Measurements from ENCODE around the gene GSTM3. TPM values are rescaled to one million over a fixed set of nuclear protein-coding genes. Genes with fewer than 3 reads are reported as not detected.

Gene GSTM3
- total and polyA plus RNA-seq, 2 of the 13 experiments (the other 11 are each of a cell fraction or from before 2014, with no cell fraction given) = 127 to 142 TPM

GRCh38 chr1:109773203-109773899 lies 32.5 kb upstream of the GSTM3 start (continued):
- TF ChIP-seq ZNF574 (CRISPR knock-in tag; IDR thresholded peaks at IDR 0.05) = no peak
- no peak for TF ChIP-seq ZNF564 (CRISPR knock-in tag; IDR thresholded peaks at IDR 0.05)
- no peak for TF ChIP-seq CC2D1A (CRISPR knock-in tag; IDR thresholded peaks at IDR 0.05)
- TF ChIP-seq KLF13 (CRISPR knock-in tag; IDR thresholded peaks at IDR 0.05) = no peak
- no peak for TF ChIP-seq JUN (CRISPR knock-in tag; IDR thresholded peaks at IDR 0.05)
- no peak for TF ChIP-seq ZFP91 (CRISPR knock-in tag; IDR thresholded peaks at IDR 0.05; ENCODE audit: borderline replicate concordance)
- TF ChIP-seq PATZ1 (CRISPR knock-in tag; IDR thresholded peaks at IDR 0.05) = no peak
- no peak for TF ChIP-seq ZNF547 (CRISPR knock-in tag; IDR thresholded peaks at IDR 0.05)
- no peak for TF ChIP-seq PCBP2 (optimal IDR thresholded peaks at IDR 0.05; ENCODE audit: low read depth, low read length, poor library complexity, severe bottlenecking)
- no peak for TF ChIP-seq ZNF75D (CRISPR knock-in tag; IDR thresholded peaks at IDR 0.05; ENCODE audit: borderline replicate concordance)
- TF ChIP-seq ZNF512B (CRISPR knock-in tag; IDR thresholded peaks at IDR 0.05; ENCODE audit: borderline replicate concordance) = no peak
- TF ChIP-seq ZNF138 (CRISPR knock-in tag; IDR thresholded peaks at IDR 0.05; ENCODE audit: low read depth) = no peak
- TF ChIP-seq IRX3 (CRISPR knock-in tag; IDR thresholded peaks at IDR 0.05; ENCODE audit: borderline replicate concordance, low read depth) = no peak
- TF ChIP-seq NONO (IDR thresholded peaks at IDR 0.05) = no peak
- TF ChIP-seq NONO (CRISPR knock-in tag; conservative IDR thresholded peaks at IDR 0.05) = no peak; the same call in 1 of the 2 replicates
- TF ChIP-seq TP53 (CRISPR knock-in tag; conservative IDR thresholded peaks at IDR 0.05) = no peak
- no peak for TF ChIP-seq TRAFD1 (CRISPR knock-in tag; IDR thresholded peaks at IDR 0.05; ENCODE audit: borderline replicate concordance)
- TF ChIP-seq ZBTB21 (CRISPR knock-in tag; IDR thresholded peaks at IDR 0.05) = no peak

All from HepG2 (cell line).